T-helper 17 cell (primary cell): ENCODE data around the gene SLC25A33. TPM values are rescaled to one million over a fixed set of nuclear protein-coding genes. Genes with fewer than 3 reads are reported as not detected.
"Not testable (repeated sequence)": the region's sequence is repeated elsewhere in the genome, so short reads cannot be mapped to it uniquely, and the experiment has no call there.

Source experiments
- ATAC-seq: fragments of 150-1000 bp; cut with Tn5 transposase; 2 replicates; pipeline ENCODE4 v1.10.0; 2021; ENCODE audit warnings: mild to moderate bottlenecking, moderate library complexity
- DNase-seq, 3 donors: peaks; one replicate each; pipeline versions ENCODE4 v3.0.0 to v3.0.0-alpha.2; 2020 to 2021
- H3K9me3 ChIP-seq: one replicate; pipeline ENCODE4 v1.7.0; 2013; ENCODE audit warnings: low read length, mild to moderate bottlenecking; ENCODE audit not compliant: control insufficient read depth, poor library complexity, severe bottlenecking
- H3K27ac Mint-ChIP-seq: one replicate; pipeline ENCODE4 v1.8.0; 2022; ENCODE audit warnings: mild to moderate bottlenecking, moderate library complexity, mixed read lengths
- H3K27me3 Mint-ChIP-seq: one replicate; pipeline ENCODE4 v1.8.0; 2022; ENCODE audit warnings: mixed read lengths
- H3K36me3 Mint-ChIP-seq: one replicate; pipeline ENCODE4 v1.8.0; 2022; ENCODE audit warnings: low read depth, mixed read lengths
- H3K4me1 Mint-ChIP-seq: one replicate; pipeline ENCODE4 v1.8.0; 2022; ENCODE audit warnings: mild to moderate bottlenecking, mixed read lengths
- H3K4me3 Mint-ChIP-seq: one replicate; pipeline ENCODE4 v1.8.0; 2022; ENCODE audit warnings: mild to moderate bottlenecking, moderate library complexity, mixed read lengths
- total RNA-seq, 4 donors: library from RNA in 2 of 4; stranded (reverse) in 2 of 4; gene quantifications; one replicate each; pipeline ENCODE4 v1.2.3 and lab custom pipeline; 2022 to 2026

Gene SLC25A33
- total RNA-seq, 2 donors from 2014 or later = 3.7 to 4.9 TPM

DNA sequence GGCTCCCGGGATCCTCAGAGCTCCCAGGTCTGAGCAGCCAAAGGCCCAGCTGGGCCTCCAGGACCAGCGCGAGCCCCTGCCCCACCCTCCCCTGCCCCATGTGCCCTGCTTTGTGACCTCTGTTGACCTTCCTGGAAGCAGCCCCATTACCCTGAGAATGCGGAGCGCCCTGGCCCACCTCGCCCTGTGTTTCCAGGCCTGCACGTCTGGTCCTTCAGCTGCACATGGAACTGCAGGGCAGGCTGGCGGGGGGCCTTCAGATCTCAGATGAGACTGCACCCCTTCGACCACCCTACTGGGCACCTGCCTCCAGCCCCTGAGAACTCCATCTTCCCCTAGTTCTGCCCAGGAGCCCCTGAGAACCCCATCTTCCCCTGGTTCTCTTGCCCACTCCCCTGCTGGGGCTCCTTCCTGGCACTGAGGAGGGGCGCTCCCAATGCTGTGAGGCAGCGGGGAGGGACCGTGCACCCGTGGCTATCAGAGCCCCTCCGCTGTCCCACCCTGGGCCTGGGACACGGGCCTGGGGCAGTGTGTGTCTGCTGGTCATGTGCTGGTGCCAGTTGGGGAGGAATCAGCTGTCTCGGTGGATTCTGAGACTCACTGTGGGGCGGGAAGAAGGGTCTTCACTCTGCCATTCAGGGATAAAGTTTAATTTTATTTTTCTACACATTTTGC, 74.5 kb downstream of the SLC25A33 start:
- ATAC-seq (no peak), DNase-seq (no peak)
- no peaks in the 10 kb centered on the region for H3K9me3 ChIP-seq
- no peaks in the 10 kb centered on the region for H3K36me3 Mint-ChIP-seq
- no peaks in the 10 kb centered on the region for H3K4me1 Mint-ChIP-seq
- H3K27me3 Mint-ChIP-seq = no peaks in the 10 kb centered on the region
- H3K4me3 Mint-ChIP-seq = no peak overlapping the region
- peak overlapping the region; percentile 29 for H3K27ac Mint-ChIP-seq

- ATAC-seq (peak; percentile 89), DNase-seq (peak in 1 of 3 donors; percentile 50)
- peaks cover 7% of the 10 kb centered on the region for H3K27me3 Mint-ChIP-seq
- no peaks in the 10 kb centered on the region for H3K9me3 ChIP-seq
- H3K4me1 Mint-ChIP-seq = peaks cover 3% of the 10 kb centered on the region
- no peak overlapping the region for H3K4me3 Mint-ChIP-seq
- no peak overlapping the region for H3K27ac Mint-ChIP-seq
- H3K36me3 Mint-ChIP-seq = no peaks in the 10 kb centered on the region
These were observed 76.2 kb downstream of the SLC25A33 start for GRCh38 chr1:9615316-9616063.

DNA sequence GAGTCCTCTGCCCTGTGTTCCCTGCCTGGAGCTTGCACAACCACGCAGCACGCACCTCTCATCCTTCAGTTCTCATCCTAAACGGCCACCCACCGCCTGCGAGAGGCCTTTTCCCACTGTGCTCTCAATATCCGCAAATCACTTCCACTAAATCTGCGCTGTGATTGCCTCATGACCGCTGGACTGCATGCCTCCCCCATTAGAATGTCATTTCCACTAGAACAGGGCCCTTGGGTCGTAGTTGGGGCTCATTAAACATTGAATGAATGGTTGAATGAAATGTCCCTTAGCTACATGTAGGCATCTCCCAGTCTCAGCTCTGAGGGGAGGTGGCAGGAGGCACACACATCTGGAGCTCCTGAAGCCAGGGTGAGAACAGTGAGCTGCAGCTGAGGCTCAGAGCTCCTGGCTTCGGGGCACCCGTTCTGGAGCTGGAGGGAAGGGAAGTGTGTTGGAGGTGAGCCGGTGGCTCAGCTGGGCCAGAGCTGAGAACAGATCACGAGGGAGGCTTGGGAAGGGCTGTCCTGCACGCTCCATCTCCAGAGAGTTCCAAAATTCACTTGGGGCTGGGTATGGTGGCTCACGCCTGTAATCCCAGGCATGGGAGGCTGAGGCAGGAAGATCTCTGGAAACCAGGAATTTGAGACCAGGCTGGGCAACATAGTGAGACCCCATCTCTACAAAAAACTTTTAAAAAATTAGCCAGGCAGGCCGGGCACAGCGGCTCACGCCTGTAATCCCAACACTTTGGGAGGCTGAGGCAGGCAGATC, 79.8 kb downstream of the SLC25A33 start:
- ATAC-seq (no peak), DNase-seq (no peak)
- H3K36me3 Mint-ChIP-seq = no peaks in the 10 kb centered on the region
- H3K27me3 Mint-ChIP-seq = peaks cover 14% of the 10 kb centered on the region
- no peaks in the 10 kb centered on the region for H3K9me3 ChIP-seq
- peaks cover 5% of the 10 kb centered on the region for H3K4me1 Mint-ChIP-seq
- H3K4me3 Mint-ChIP-seq = no peak overlapping the region
- no peak overlapping the region for H3K27ac Mint-ChIP-seq

GRCh38 chr1:9621032-9621431, 81.8 kb downstream of the SLC25A33 start:
- peaks cover 7% of the 10 kb centered on the region for H3K4me1 Mint-ChIP-seq
- DNase-seq (no peak), ATAC-seq (no peak)
- no peaks in the 10 kb centered on the region for H3K36me3 Mint-ChIP-seq
- no peak overlapping the region for H3K27ac Mint-ChIP-seq
- H3K27me3 Mint-ChIP-seq = peaks cover 14% of the 10 kb centered on the region
- no peaks in the 10 kb centered on the region for H3K9me3 ChIP-seq
- no peak overlapping the region for H3K4me3 Mint-ChIP-seq

GRCh38 chr1:9624081-9624480, 84.8 kb downstream of the SLC25A33 start:
- H3K9me3 ChIP-seq = no peaks in the 10 kb centered on the region
- H3K4me3 Mint-ChIP-seq = no peak overlapping the region
- no peaks in the 10 kb centered on the region for H3K36me3 Mint-ChIP-seq
- ATAC-seq (no peak), DNase-seq (no peak)
- peaks cover 24% of the 10 kb centered on the region for H3K4me1 Mint-ChIP-seq
- no peak overlapping the region for H3K27ac Mint-ChIP-seq
- peaks cover 11% of the 10 kb centered on the region for H3K27me3 Mint-ChIP-seq

GRCh38 chr1:9625030-9625429, 85.8 kb downstream of the SLC25A33 start:
- not testable (repeated sequence) for H3K9me3 ChIP-seq, ATAC-seq, H3K27ac Mint-ChIP-seq, H3K4me3 Mint-ChIP-seq, DNase-seq, H3K36me3 Mint-ChIP-seq, H3K27me3 Mint-ChIP-seq
- peaks cover 29% of the 10 kb centered on the region for H3K4me1 Mint-ChIP-seq

DNA sequence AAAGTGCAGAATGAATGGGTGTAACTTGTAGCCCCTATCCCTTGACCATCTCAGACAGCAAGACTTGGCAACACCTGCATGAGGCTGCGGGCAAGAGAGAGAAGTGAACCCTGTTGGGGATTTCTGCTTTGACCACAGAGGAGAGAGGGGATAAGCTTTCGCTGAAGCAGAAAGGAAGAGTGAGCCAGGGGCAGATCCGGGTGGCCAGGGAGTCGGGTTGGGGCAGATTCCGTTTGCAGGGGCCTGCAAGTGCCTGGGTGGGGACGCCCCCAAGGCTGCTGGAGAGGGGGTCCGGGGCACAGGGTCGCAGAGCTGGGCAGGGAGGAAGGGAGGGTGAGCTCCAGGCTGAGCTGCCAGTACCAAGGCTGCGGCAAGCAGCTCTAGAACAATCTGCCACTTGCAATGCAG, 86.9 kb downstream of the SLC25A33 start:
- DNase-seq = no peak
- Mint-ChIP-seq H3K36me3 (peaks cover 4% of the 10 kb centered on the region), H3K27ac (peak overlapping the region; percentile 97), H3K27me3 (no peaks in the 10 kb centered on the region), H3K4me1 (peaks cover 41% of the 10 kb centered on the region), H3K4me3 (peak overlapping the region; percentile 93)
- H3K9me3 ChIP-seq = no peaks in the 10 kb centered on the region
- ATAC-seq = peak; percentile 12

DNA sequence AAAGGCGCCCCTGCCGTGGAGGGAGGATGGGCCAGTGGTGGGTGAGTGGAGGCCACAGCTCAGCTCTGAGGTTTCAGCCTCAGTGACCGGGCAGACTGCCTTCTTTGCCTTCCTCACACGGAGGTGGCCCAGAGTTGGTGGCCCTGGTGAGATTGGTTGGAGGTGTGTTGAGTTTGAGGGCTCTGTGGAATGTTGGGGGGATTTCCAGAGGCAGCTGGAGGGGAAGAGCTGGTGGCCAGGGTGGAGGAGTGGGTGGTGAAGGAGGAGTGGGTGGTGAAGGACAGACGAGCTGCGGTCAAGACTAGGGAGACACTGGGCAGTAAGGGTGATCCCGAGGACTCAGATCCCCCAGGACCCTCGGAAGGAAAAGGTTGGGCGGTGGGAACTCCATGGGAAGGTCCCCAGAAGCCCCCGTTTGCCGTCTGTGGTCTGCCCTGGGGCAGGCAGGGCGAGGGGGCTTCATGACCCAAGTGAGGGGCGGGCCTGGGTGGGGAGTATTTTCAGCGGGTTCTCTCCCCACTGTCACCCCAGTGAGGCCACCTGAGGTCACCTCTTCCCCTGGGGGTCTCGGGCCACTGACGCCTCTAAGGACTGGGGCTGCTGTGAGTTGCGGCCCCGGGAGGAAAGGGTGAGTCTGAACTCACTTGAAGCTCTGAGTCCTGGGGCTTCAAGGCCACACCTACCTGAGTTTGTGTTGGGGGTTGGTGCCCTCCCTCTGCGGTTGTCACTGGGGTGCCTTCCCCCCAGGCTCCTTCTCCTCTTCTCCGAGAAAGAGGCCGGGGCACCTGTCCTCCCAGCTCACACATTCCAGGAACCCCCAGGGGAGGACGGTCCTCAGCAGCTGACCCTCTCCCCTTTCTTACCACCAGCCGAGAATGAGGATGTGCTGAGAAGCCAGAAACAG, 89.5 kb downstream of the SLC25A33 start:
- no peaks in the 10 kb centered on the region for H3K9me3 ChIP-seq
- ATAC-seq (peak; percentile 50), DNase-seq (peak; percentile 35 to 52 (median 40))
- peaks cover 51% of the 10 kb centered on the region for H3K4me1 Mint-ChIP-seq
- H3K4me3 Mint-ChIP-seq = peak overlapping the region; percentile 94
- H3K27ac Mint-ChIP-seq = peak overlapping the region; percentile 97
- peaks cover 4% of the 10 kb centered on the region for H3K36me3 Mint-ChIP-seq
- no peaks in the 10 kb centered on the region for H3K27me3 Mint-ChIP-seq

DNA sequence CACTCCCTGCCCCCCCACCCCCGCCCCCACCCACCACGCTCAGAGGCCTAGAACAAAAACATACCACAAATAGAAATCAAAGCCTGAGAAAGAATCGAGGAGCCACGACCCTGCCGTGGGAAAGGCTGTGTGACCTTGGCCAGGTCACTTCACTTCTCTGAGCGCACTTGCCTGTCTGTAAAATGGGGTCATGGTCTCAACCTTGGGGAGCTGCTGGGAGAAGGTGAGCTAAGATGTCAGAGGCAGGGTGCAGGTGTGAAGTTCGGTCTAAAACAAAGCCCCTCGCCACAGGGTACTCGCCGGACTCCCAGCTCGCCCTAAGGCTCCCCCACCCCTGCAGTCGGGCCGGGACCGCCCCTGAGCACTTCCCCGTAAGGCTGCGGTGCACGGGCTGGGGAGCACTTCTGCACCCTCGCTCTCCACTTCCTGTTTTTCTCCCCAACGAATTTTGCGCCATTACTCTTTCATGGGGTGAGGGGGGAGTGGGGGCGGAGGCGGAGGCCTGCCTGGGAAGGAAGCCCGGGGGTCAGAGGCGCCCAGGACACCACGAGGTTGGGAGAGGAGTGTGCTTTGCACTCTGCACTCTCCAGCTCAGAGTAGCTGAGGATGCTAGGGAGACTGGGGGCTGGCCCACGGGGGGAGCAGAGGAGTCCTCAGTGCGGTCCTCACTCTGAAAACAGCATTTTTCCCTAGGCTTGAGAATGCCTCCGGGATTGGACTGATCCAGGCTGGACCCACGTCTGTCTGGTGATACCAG, 90.4 kb downstream of the SLC25A33 start:
- ATAC-seq = peak; percentile 58
- H3K9me3 ChIP-seq = no peaks in the 10 kb centered on the region
- peak; percentile 52 to 54 (median 53) for DNase-seq
- no peaks in the 10 kb centered on the region for H3K27me3 Mint-ChIP-seq
- H3K4me3 Mint-ChIP-seq = peak overlapping the region; percentile 94
- peak overlapping the region; percentile 97 for H3K27ac Mint-ChIP-seq
- H3K36me3 Mint-ChIP-seq = peaks cover 4% of the 10 kb centered on the region
- peaks cover 48% of the 10 kb centered on the region for H3K4me1 Mint-ChIP-seq

DNA sequence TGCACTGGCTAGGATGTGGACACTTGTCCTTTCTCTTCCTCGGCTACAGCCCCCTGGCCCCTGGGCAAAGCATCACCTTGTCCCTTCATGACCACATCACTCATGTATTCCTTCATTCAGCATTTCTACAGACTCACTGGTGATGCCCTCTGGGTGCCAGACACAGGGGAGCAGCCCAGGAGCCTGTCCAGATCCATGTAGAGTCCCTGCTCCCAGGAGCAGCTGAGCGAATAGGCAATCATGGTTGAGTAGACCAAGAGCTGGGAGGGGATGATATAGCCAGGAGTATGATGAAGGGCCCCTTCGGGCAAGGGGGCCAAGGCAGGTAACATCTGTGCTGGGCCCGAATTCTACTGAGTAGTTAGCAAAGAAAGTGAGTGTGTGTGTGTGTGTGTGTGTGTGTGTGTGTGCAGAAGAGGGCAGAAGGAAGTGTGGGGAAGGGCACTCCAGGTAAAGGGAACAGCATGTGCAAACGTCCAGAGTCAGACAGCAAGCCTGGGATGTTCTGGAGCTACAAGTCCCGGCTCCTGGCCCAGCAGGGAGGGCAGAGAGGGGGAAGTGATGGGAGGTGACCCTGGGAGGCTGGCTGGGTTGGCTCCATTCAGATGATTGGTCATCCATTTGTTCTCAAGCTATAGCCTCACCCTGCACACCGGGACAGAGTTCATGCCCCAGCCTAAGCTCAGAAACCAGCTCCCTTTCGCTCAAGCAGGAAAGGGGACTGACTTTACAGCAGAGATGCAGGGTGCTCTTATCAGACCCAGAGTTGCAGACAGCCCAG, 91.3 kb downstream of the SLC25A33 start:
- peaks cover 52% of the 10 kb centered on the region for H3K4me1 Mint-ChIP-seq
- peaks cover 6% of the 10 kb centered on the region for H3K36me3 Mint-ChIP-seq
- DNase-seq = no peak
- no peaks in the 10 kb centered on the region for H3K27me3 Mint-ChIP-seq
- peak overlapping the region; percentile 94 for H3K4me3 Mint-ChIP-seq
- peak overlapping the region; percentile 97 for H3K27ac Mint-ChIP-seq
- H3K9me3 ChIP-seq = no peaks in the 10 kb centered on the region
- no peak for ATAC-seq

- no peak for ATAC-seq
- Mint-ChIP-seq H3K36me3 (peaks cover 6% of the 10 kb centered on the region), H3K4me1 (peaks cover 48% of the 10 kb centered on the region), H3K27ac (peak overlapping the region; percentile 97), H3K27me3 (no peaks in the 10 kb centered on the region), H3K4me3 (peak overlapping the region; percentile 94)
- no peak for DNase-seq
- H3K9me3 ChIP-seq = no peaks in the 10 kb centered on the region
These were observed 92.3 kb downstream of the SLC25A33 start for GRCh38 chr1:9631613-9632012.
